DMS114 treated with DMSO at 0.1 percent for 48 hours (cell line): Measurements from ENCODE around the gene KRTAP2-4.
"Not testable (repeated sequence)": the region's sequence is repeated elsewhere in the genome, so short reads cannot be mapped to it uniquely, and the experiment has no call there.

Experiments
- DNase-seq: peaks from one replicate; lab custom pipeline; 2025; ENCODE audit not compliant: unreplicated experiment; lab: John Stamatoyannopoulos, UW

KRTAP2-4 gene

DNA sequence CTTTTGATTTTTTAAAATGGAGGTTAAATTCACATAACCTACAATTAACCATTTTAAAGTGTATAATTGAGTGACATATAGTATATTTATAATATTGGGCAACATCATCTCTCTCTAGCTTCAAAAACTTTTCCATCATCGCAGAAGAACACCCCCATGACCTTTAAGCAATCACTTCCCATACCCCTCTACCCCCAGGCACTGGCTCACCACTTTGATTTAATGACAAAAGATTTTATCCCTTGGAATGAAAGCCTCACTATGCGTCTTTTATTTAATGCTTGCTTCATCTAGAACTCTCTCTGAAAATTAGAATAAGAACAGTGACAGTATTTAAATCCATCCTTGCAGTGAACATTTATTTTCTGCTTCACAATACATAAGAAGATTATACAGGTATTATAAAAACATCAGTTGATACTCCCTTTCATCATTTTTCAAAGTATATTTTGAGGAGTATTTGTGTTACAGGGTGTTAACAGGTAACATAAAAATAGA, 27.8 kb downstream of the KRTAP2-4 start:
- DNase-seq = no peak

DNA sequence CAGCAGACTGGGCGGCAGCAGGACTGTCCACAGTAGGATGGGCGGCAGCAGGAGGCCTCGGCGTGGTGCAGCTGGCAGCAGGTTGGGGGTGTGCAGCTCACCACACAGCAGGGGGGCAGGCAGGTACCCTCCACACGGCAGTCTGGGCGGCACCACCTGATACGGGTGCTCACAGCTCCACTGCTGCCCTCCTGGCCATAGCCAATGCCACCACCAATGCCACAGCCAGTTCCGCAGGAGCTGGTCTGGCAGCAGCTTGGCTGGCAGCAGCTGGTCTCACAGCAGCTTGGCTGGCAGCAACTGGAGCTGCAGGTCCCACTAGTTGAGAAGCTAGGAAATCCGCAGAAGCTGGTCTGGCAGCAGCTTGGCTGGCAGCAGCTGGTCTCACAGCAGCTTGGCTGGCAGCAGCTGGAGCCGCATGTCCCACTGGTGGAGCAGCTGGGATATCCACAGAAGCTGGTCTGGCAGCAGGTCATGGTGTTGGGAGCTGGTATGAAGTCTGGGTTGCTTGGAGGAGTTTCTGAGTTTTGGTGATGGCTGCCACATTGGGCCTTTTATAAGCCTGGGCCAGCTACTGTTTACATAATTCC, 31.2 kb downstream of the KRTAP2-4 start, which contains the start of gene KRTAP1-3:
Gene KRTAP1-3 (minus strand): TSS at position 529 of the 590 bp plus-strand sequence. CDS start 53 bp downstream, at position 476.
- DNase-seq = not testable (repeated sequence)

DNA sequence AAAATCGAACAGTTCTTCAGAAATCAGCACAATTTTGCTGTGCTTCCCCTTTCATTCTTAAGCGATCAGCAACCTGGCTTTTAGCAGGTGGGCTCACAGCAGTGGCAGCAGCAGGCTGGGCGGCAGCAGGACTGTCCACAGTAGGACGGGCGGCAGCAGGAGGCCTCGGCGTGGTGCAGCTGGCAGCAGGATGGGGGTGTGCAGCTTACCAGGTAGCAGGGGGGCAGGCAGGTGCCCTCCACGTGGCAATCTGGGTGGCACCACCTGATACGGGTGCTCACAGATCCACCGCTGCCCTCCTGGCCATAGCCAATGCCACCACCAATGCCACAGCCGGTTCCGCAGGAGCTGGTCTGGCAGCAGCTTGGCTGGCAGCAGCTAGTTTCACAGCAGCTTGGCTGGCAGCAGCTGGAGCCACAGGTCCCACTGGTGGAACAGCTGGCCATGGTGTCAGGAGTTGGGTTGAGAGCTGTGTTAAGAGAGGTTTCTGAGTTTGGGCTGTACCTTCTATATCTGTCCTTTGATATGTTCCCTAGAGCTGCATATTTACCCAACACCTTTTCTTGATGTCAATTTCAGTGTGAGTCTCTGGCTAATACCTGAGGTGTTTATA, 35.9 kb downstream of the KRTAP2-4 start, which contains the start of gene KRTAP1-4:
Gene KRTAP1-4 (minus strand): TSS at position 563 of the 613 bp plus-strand sequence. CDS start 117 bp downstream, at position 446.
- no peak for DNase-seq

DNA sequence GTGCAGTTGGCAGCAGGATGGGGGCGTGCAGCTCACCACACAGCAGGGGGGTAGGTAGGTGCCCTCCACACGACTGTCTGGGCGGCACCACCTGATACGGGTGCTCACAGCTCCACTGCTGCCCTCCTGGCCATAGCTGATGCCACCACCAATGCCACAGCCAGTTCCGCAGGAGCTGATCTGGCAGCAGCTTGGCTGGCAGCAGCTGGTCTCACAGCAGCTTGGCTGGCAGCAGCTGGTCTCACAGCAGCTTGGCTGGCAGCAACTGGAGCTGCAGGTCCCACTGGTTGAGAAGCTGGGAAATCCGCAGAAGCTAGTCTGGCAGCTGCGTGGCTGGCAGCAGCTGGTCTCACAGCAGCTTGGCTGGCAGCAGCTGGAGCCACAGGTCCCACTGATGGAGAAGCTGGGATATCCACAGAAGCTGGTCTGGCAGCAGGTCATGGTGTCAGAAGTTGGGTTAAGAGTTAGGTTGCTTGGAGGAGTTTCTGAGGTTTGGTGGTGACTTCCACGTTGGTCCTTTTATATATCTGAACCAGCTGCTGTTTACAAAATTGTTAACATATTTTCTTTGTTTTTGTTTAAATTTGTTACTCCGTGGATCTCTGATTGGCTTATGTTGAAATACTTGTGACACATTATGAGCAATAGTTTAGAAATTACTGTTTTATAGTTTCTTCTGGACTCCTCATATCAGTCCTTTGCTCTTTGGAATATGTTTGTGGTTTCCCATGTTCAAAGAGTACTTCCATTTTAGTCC, 38.8 kb downstream of the KRTAP2-4 start, which contains the start of gene KRTAP1-5:
Gene KRTAP1-5 (minus strand): TSS at position 494 of the 757 bp plus-strand sequence. CDS start 53 bp downstream, at position 441.
- DNase-seq = no peak

DNA sequence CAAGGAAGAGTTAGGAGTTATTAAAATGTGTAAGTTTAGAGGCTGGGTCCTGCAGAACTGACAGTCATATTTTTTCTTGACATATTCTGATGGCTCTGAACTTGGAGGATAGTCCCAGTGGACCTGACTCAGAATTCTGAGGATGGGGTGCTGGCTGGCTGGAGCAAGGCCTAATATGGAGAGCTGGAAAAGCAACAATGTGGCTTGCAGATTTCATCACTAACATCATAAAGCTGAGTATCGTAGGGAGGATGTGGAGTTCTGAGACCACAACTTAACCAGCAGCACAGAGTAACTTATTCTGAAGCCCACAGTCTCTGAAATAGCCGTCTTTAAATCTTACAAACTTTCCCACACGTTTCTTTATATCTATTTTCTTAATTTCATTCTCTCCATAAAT, 41.0 kb downstream of the KRTAP2-4 start:
- DNase-seq = no peak

DNA sequence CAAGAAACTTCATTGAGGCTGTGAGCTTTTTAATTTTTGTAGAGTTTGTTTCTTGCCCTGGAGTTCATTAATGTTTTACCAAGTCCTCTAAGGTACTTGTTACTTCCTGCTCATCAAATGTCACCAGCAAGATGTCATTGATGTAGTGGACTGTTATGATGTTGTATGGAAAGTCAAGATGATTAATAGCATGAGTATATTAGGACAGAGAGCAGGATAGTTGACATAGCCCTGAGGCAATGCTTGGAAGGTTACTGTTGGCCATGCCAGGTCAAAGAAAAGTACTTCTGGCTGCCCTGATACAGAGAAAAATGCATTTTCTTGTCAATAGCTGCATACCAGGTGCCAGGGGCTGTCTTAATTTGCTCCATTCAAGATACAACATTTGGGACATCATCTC, 45.3 kb downstream of the KRTAP2-4 start:
- DNase-seq = no peak

DNA sequence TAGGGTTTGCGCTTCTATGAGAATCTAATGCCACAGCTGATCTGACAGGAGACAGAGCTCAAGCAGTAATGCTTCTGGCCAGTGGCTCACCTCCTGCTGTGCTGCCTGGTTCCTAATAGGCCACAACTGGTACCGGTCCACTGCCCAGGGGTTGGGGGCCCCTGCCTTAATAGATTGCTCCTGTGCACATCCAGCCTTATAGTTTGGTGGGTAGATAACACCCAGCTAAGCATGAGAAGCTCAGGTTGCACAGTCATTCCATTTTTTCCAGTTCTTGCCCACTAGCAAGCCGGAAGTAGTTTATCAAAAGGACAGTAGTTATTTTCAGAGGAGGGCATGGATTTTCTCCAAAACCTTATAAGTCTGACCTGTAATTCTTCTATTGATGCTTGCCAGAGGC, 46.3 kb downstream of the KRTAP2-4 start:
- no peak for DNase-seq

DNA sequence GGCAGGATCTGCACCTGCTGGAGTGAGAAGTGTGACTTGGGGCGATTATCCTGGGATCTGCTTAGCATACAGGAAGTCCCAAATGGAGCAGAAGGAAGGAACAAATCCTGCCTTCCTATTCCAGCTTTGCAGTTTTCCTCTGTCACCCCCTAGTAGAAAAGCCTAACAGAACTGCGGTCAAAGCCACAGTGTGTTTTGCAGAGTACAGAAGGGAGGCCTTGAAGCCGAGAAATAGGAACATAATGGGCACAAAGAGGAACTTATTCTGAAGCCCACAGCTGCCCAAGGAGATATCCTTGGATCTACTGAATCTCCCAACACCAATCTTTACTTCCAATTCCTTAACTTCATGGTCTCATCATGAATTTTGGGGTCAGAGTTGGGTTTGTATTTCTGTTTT, 47.1 kb downstream of the KRTAP2-4 start:
- no peak for DNase-seq

DNA sequence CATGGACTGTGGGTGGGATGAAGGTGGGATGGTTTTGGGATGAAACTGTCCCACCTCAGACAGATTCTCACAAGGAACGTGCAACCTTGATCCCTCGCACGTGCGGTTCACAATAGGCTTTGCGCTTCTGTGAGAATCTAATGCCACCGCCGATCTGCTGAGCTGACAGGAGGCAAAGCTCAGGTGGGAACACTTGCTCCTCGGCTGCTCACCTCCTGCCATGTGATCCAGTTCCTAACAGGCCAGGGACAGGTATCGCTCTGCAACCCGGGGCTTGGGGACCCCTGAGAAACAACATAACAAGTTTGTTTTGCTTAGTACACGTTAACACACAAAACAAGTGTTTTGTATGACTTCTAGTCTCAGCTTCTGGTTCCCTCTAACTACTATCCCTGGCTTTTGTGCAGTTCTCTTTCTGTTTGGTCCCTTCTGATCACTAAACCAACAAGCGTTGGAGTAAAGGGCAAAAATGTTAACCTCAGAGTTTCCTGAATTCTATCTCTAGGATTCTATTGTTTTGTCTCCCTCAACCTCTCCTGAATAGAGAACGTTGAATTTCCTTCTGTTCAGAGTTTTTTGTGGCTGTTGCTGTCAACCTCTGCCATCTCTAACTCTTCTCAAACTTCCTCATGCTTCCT, 49.0 kb downstream of the KRTAP2-4 start:
- no peak for DNase-seq

DNA sequence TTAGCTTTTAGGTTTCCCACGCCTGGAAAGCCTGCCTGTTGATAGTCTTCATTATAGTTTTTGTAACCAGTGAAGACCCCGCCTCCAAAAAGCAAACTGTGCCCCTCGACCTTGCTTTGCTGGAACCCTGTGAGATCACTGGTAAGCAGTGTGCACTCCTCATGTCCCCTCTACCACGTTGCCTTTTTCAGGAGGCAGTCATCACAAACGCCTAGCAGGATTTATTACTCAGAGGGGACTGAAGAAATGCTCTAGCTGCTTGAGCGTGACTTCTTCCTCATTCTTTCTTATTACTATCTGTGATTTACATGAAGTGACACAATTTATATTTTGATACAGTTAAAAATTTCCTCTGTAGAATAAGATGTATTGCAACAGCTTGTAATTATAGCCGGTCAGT, 50.2 kb downstream of the KRTAP2-4 start:
- no peak for DNase-seq
